Mesenteric fat pad (tissue), 1 donor: ENCODE data around the gene SCLT1. TPM values are rescaled to one million over a fixed set of nuclear protein-coding genes. Genes with fewer than 3 reads are reported as not detected.
"Not testable (repeated sequence)": the region's sequence is repeated elsewhere in the genome, so short reads cannot be mapped to it uniquely, and the experiment has no call there.

Source experiments
- DNase-seq: peaks from one replicate; pipeline ENCODE4 v3.0.0-alpha.2; 2020; ENCODE audit warnings: low spot score
- long read RNA-seq: library from polyadenylated mRNA; unstranded; transcript quantifications from one replicate; pipeline ENCODE4 v2.0.0, GENCODE V29; 2020
- total RNA-seq: library from RNA; stranded (reverse); fragmentation: NEBNext Ultra II Directional; extraction: Animal tissue kit (Norgen Biotek cat#: 25700); gene quantifications from one replicate; pipeline ENCODE4 v1.2.1, GENCODE V29; 2021
- donor health status: DM: yes; HTN: yes; CAD: no.

The SCLT1 gene
- total RNA-seq: 13.2 TPM
- long read RNA-seq, transcript SCLT1-209 (5 exons, 1,696 nt): major isoform, 5 of 38 reads
- long read RNA-seq, partial matches to known transcripts: 19 of 38 reads
- long read RNA-seq, other reads (novel, unspliced or antisense): 13 of 38 reads

- DNase-seq: peak; percentile 100
Measured at GRCh38 chr4:129093191-129093920, at the start of gene SCLT1. SCLT1 (minus strand) TSS chr4:129093539; CDS start chr4:129093103, 436 bp downstream.

- DNase-seq: no peak
Measured at GRCh38 chr4:129140521-129140920, 47.2 kb upstream of the SCLT1 start.

- DNase-seq: no peak
Measured at GRCh38 chr4:129138810-129139496, 45.6 kb upstream of the SCLT1 start.

GRCh38 chr4:129136433-129136832 lies 43.1 kb upstream of the SCLT1 start:
- DNase-seq: peak; percentile 83

GRCh38 chr4:129131343-129131742 lies 38.0 kb upstream of the SCLT1 start:
- no peak for DNase-seq

- DNase-seq: no peak
Measured at GRCh38 chr4:129129143-129129542, 35.8 kb upstream of the SCLT1 start.

- not testable (repeated sequence) for DNase-seq
Measured at GRCh38 chr4:129126614-129127013, 33.3 kb upstream of the SCLT1 start.

- no peak for DNase-seq
Measured at GRCh38 chr4:129117705-129118104, 24.4 kb upstream of the SCLT1 start.

GRCh38 chr4:129113919-129114318 lies 20.6 kb upstream of the SCLT1 start:
- DNase-seq: no peak

GRCh38 chr4:129113434-129113833 lies 20.1 kb upstream of the SCLT1 start:
- DNase-seq: no peak

- DNase-seq: no peak
Measured at GRCh38 chr4:129111919-129112318, 18.6 kb upstream of the SCLT1 start.

GRCh38 chr4:129110931-129111330 lies 17.6 kb upstream of the SCLT1 start:
- no peak for DNase-seq

GRCh38 chr4:129109965-129110824 lies 16.9 kb upstream of the SCLT1 start:
- no peak for DNase-seq

GRCh38 chr4:129098531-129099001 lies 5.2 kb upstream of the SCLT1 start:
- no peak for DNase-seq

GRCh38 chr4:129095811-129096454 lies 2.6 kb upstream of the SCLT1 start, which contains the start of gene C4orf33:
C4orf33 (plus strand) TSS chr4:129096152; CDS start chr4:129102611, 6,459 bp downstream.
- DNase-seq: no peak

- DNase-seq: no peak
Measured at GRCh38 chr4:129094347-129094746, 1.0 kb upstream of the SCLT1 start.

GRCh38 chr4:129092631-129093190 lies 628 bp downstream of the SCLT1 start:
- DNase-seq: no peak

GRCh38 chr4:129087516-129087915 lies 5.8 kb downstream of the SCLT1 start:
- no peak for DNase-seq

- no peak for DNase-seq
Measured at GRCh38 chr4:129085472-129085871, 7.9 kb downstream of the SCLT1 start.

- no peak for DNase-seq
Measured at GRCh38 chr4:129082302-129082701, 11.0 kb downstream of the SCLT1 start.
